Measurements from ENCODE around the gene FBXW7.

The FBXW7 gene

DNA sequence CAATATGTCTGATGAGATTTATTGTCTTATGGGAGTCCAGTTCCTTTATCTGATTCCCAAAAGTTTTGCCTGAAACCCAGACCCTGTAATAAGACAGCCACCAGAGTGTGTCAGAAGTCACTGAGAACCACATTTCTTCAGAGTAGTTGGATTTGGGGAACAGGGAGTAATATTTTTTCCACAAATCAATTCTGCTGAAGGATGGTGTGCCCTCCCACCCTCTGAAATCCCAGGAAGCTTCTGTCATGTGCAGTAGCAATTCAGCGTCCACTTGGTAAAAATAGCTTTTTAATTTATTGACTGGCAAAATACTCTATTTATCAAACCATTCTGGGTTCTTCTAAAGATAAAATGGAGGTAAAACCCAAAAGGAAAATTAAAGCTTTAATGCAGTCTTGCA is 229.4 kb downstream of the FBXW7 start:
- no peak overlapping the region for H3K4me3 ChIP-seq
- intact Hi-C loops (cut with DNase I; ENCODE audit: low total_unique reads): no loop called here
- no peak overlapping the region for H3K27ac ChIP-seq
- H3K27me3 ChIP-seq: no peaks in the 10 kb centered on the region
- DNase-seq: no peak
- H3K4me1 ChIP-seq: no peaks in the 10 kb centered on the region
- no peaks in the 10 kb centered on the region for H3K36me3 ChIP-seq
- no peaks in the 10 kb centered on the region for H3K9me3 ChIP-seq
- TF ChIP-seq, protein P1, sequence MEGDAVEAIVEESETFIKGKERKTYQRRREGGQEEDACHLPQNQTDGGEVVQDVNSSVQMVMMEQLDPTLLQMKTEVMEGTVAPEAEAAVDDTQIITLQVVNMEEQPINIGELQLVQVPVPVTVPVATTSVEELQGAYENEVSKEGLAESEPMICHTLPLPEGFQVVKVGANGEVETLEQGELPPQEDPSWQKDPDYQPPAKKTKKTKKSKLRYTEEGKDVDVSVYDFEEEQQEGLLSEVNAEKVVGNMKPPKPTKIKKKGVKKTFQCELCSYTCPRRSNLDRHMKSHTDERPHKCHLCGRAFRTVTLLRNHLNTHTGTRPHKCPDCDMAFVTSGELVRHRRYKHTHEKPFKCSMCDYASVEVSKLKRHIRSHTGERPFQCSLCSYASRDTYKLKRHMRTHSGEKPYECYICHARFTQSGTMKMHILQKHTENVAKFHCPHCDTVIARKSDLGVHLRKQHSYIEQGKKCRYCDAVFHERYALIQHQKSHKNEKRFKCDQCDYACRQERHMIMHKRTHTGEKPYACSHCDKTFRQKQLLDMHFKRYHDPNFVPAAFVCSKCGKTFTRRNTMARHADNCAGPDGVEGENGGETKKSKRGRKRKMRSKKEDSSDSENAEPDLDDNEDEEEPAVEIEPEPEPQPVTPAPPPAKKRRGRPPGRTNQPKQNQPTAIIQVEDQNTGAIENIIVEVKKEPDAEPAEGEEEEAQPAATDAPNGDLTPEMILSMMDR (IDR thresholded peaks at IDR 0.05): no peak

DNA sequence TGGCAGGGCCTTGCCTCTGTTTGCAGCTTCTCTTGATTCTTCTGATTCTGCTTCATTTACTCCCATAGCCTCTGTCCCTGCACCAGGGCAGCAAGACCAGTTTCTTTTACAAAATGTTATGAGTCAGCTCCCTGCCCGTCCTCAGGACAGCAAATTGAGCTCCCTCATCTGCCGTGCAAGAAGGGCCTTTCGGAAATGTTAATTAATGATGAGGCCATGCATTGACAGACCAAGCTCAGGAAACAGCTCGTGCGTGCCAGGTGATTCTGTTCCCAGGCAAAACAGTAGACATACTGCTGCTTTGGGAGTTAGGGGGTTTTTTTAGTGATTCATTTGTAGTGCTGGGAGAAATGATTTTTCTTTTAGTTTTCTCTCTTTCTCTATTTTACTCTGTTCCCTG is 231.7 kb downstream of the FBXW7 start:
- no peaks in the 10 kb centered on the region for H3K9me3 ChIP-seq
- no peak overlapping the region for H3K4me3 ChIP-seq
- H3K27me3 ChIP-seq: no peaks in the 10 kb centered on the region
- intact Hi-C loops (cut with DNase I; ENCODE audit: low total_unique reads): no loop called here
- TF ChIP-seq, protein P1 (IDR thresholded peaks at IDR 0.05): no peak
- no peak for DNase-seq
- H3K4me1 ChIP-seq: no peaks in the 10 kb centered on the region
- no peak overlapping the region for H3K27ac ChIP-seq
- H3K36me3 ChIP-seq: no peaks in the 10 kb centered on the region

DNA sequence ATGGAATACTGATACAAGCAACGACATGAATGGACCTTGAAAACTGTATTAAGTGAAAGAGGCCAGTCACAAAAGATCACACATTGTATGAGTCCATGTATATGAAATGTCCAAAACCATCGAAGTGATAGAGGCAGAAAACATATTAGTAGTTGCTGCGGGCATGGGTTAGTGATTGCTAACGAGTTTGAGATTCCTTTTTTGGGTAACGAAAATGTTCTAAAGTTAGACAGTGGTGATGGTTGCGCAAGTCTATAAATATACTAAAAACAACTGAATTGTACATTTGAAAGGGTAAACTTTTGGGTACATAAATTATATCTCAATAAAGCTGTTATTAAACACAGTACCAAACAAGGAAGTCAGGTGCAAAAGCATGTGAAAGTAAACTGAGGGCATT is 234.5 kb downstream of the FBXW7 start:
- Histone ChIP-seq H3K27ac (no peak overlapping the region), H3K9me3 (no peaks in the 10 kb centered on the region), H3K4me1 (no peaks in the 10 kb centered on the region), H3K4me3 (no peak overlapping the region), H3K36me3 (no peaks in the 10 kb centered on the region), H3K27me3 (no peaks in the 10 kb centered on the region)
- TF ChIP-seq, protein P1 (IDR thresholded peaks at IDR 0.05): no peak
- intact Hi-C loops (cut with DNase I; ENCODE audit: low total_unique reads): no loop called here
- DNase-seq: no peak

DNA sequence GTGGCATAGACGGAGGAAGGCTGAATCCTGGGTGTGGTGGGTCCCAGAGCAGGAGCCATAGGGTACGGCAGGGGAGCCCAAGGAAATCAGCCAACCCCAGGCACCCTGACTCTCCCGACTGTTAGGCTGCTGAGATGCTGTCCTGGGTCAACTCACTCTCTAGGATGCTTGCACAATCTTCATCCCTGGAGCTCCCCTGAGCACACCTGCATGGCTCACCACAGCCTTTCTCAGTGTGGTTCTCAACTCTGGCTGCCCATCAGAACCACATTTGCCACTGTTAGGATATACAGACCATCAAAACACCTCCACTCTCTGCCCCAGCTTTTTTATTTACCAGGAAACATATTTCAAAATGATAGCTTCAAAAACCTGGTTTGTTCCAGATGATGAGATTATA is 236.3 kb downstream of the FBXW7 start:
- intact Hi-C loops (cut with DNase I; ENCODE audit: low total_unique reads): no loop called here
- TF ChIP-seq, protein P1 (IDR thresholded peaks at IDR 0.05): no peak
- H3K4me3 ChIP-seq: no peak overlapping the region

DNA sequence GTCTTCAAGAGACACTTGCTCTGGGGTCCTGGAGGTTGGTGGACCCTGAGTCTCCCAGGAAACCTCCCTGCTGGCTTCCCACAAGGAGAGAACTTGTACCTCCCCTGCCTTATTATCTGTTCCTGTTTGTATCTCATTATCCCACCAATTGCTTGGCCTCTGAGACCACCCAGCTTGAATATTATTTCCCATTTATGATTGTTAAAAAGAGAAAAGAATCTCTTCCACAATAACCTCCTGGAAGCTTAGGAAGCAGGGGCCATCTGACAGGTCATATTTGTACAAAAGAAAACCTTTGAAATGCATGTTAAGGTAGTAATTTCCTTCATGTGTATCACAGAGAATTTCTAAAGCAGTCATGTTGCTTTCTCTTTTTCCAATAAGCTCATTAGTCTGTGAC is 239.5 kb downstream of the FBXW7 start:
- H3K4me1 ChIP-seq: no peaks in the 10 kb centered on the region
- TF ChIP-seq, protein P1 (IDR thresholded peaks at IDR 0.05): no peak
- no peaks in the 10 kb centered on the region for H3K9me3 ChIP-seq
- no peaks in the 10 kb centered on the region for H3K36me3 ChIP-seq
- intact Hi-C loops (cut with DNase I; ENCODE audit: low total_unique reads): no loop called here
- H3K4me3 ChIP-seq: no peak overlapping the region
- H3K27me3 ChIP-seq: no peaks in the 10 kb centered on the region
- no peak for DNase-seq
- no peak overlapping the region for H3K27ac ChIP-seq

More for the DNA sequence above, 236.3 kb downstream of the FBXW7 start:
- no peak for DNase-seq
- Histone ChIP-seq H3K4me1 (no peaks in the 10 kb centered on the region), H3K36me3 (no peaks in the 10 kb centered on the region), H3K9me3 (no peaks in the 10 kb centered on the region), H3K27me3 (no peaks in the 10 kb centered on the region), H3K27ac (no peak overlapping the region)

DNA sequence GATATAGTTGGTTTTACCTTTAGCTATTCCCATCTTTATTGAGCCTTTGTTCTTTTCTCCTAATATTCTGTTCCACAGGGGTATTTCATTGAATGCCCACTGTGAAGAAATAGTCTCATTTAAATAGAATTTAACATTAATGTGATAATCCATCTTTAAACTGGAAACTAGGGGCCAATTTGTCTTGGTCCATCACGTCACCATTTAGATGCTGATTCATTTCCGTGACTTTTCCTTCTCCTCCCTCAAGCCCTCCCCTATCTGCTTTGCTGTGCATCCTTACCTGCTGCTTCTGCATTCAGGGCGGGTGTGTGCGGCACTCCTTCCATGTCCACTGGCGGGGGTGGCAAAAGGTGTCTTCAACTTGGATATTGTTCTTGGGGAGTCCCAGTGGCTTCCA is 241.1 kb downstream of the FBXW7 start:
- Histone ChIP-seq H3K27ac (no peak overlapping the region), H3K9me3 (no peaks in the 10 kb centered on the region), H3K4me1 (peaks cover 0 to 9% (median 0%) of the 10 kb centered on the region in 4 donors), H3K4me3 (no peak overlapping the region), H3K27me3 (no peaks in the 10 kb centered on the region), H3K36me3 (no peaks in the 10 kb centered on the region)
- TF ChIP-seq, protein P1 (IDR thresholded peaks at IDR 0.05): no peak
- intact Hi-C loops (cut with DNase I; ENCODE audit: low total_unique reads): no loop called here
- DNase-seq: no peak
